IPS-18a (cell line): ENCODE data around the gene APOL6.

ENCODE experiments used
- H3K27ac ChIP-seq: one replicate; pipeline ENCODE4 v1.5.1; 2013; ENCODE audit warnings: low read length
- H3K27me3 ChIP-seq: one replicate; pipeline ENCODE4 v1.6.1; 2013; ENCODE audit warnings: mild to moderate bottlenecking, low read length; ENCODE audit not compliant: control insufficient read depth, insufficient read depth
- H3K36me3 ChIP-seq: one replicate; pipeline ENCODE4 v1.6.1; 2013; ENCODE audit warnings: low read depth, low read length; ENCODE audit not compliant: control insufficient read depth
- H3K4me1 ChIP-seq: one replicate; pipeline ENCODE4 v1.6.1; 2013; ENCODE audit warnings: low read depth, low read length; ENCODE audit not compliant: control insufficient read depth
- H3K4me3 ChIP-seq: one replicate; pipeline ENCODE4 v1.5.1; 2013; ENCODE audit warnings: low read length
- H3K9ac ChIP-seq: one replicate; pipeline ENCODE4 v1.6.1; 2013; ENCODE audit warnings: mild to moderate bottlenecking, low read length, moderate library complexity
- H3K9me3 ChIP-seq: one replicate; pipeline ENCODE4 v1.6.1; 2013; ENCODE audit warnings: low read depth, low read length; ENCODE audit not compliant: control insufficient read depth

Gene APOL6

DNA sequence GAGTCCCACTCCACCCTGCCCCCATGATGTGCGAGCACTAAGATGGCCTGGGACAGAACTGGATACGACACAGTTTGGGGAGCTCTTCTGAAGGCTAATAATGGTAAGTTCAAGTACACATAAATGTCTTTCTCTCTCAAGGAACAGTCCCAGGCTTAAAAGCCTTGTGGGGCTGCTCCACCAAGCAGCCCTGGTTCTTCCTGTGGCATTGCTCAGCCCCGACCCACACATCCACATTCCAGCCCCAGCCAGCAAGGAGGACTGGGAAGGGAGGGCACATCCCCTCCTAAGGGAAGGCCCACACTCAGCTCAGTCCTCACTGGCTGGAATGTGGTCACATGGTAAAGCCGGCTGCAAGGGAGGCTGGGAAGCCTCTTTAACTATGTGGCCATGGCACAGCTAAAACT is 17.9 kb upstream of the APOL6 start:
- Histone ChIP-seq H3K36me3 (no peaks in the 10 kb centered on the region), H3K9me3 (no peaks in the 10 kb centered on the region), H3K4me3 (no peak overlapping the region), H3K27me3 (no peaks in the 10 kb centered on the region), H3K4me1 (no peaks in the 10 kb centered on the region), H3K27ac (no peak overlapping the region), H3K9ac (no peak overlapping the region)

DNA sequence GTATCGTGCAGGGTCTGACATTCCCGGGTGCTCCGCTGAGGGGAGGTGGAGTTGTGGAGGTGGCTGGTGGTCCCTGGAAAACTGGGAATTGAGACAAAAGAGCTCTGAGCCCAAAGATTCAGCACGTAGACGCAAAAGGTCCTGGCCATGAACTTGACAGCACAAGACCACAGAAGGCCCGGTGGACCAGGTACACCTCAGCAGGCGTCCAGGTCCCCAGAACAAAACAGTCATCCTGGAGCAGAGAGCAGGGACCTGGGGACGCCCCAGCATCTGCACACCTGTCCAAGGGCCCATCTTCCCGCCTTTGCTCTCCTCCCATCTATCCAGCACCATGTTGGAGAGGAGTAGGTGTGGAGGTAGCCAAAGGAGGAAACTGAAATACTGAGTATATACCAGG is 17.4 kb upstream of the APOL6 start:
- Histone ChIP-seq H3K36me3 (no peaks in the 10 kb centered on the region), H3K9ac (no peak overlapping the region), H3K4me3 (no peak overlapping the region), H3K4me1 (no peaks in the 10 kb centered on the region), H3K9me3 (no peaks in the 10 kb centered on the region), H3K27ac (no peak overlapping the region), H3K27me3 (no peaks in the 10 kb centered on the region)

GRCh38 chr22:35631597-35631996 is 16.6 kb upstream of the APOL6 start:
- no peaks in the 10 kb centered on the region for H3K4me1 ChIP-seq

GRCh38 chr22:35632935-35633334 is 15.3 kb upstream of the APOL6 start:
- no peaks in the 10 kb centered on the region for H3K9me3 ChIP-seq
- no peaks in the 10 kb centered on the region for H3K27me3 ChIP-seq
- H3K36me3 ChIP-seq, result no peaks in the 10 kb centered on the region
- H3K4me1 ChIP-seq, result peaks cover 8% of the 10 kb centered on the region
- no peak overlapping the region for H3K27ac ChIP-seq
- no peak overlapping the region for H3K4me3 ChIP-seq
- H3K9ac ChIP-seq, result no peak overlapping the region

More at GRCh38 chr22:35631597-35631996, 16.6 kb upstream of the APOL6 start:
- no peaks in the 10 kb centered on the region for H3K36me3 ChIP-seq
- H3K4me3 ChIP-seq, result no peak overlapping the region
- H3K27me3 ChIP-seq, result no peaks in the 10 kb centered on the region
- H3K9me3 ChIP-seq, result no peaks in the 10 kb centered on the region
- no peak overlapping the region for H3K27ac ChIP-seq
- H3K9ac ChIP-seq, result no peak overlapping the region

- Histone ChIP-seq H3K4me1 (peaks cover 8% of the 10 kb centered on the region), H3K9ac (no peak overlapping the region), H3K36me3 (no peaks in the 10 kb centered on the region), H3K27me3 (no peaks in the 10 kb centered on the region), H3K27ac (no peak overlapping the region), H3K4me3 (no peak overlapping the region), H3K9me3 (no peaks in the 10 kb centered on the region)
Observed at GRCh38 chr22:35633520-35633919, 14.7 kb upstream of the APOL6 start.

- Histone ChIP-seq H3K27ac (no peak overlapping the region), H3K9ac (no peak overlapping the region), H3K36me3 (no peaks in the 10 kb centered on the region)
Observed at GRCh38 chr22:35634015-35634414, 14.2 kb upstream of the APOL6 start.

GRCh38 chr22:35634943-35635540 is 13.2 kb upstream of the APOL6 start:
- Histone ChIP-seq H3K36me3 (no peaks in the 10 kb centered on the region), H3K4me3 (no peak overlapping the region), H3K4me1 (peaks cover 8% of the 10 kb centered on the region), H3K9me3 (no peaks in the 10 kb centered on the region), H3K27ac (no peak overlapping the region), H3K9ac (no peak overlapping the region), H3K27me3 (no peaks in the 10 kb centered on the region)

More at GRCh38 chr22:35634015-35634414, 14.2 kb upstream of the APOL6 start:
- Histone ChIP-seq H3K27me3 (no peaks in the 10 kb centered on the region), H3K4me3 (no peak overlapping the region), H3K9me3 (no peaks in the 10 kb centered on the region), H3K4me1 (peaks cover 8% of the 10 kb centered on the region)

- peaks cover 12% of the 10 kb centered on the region for H3K4me1 ChIP-seq
- no peaks in the 10 kb centered on the region for H3K27me3 ChIP-seq
Observed at GRCh38 chr22:35637254-35637653, 11.0 kb upstream of the APOL6 start.

GRCh38 chr22:35638001-35638400 is 10.2 kb upstream of the APOL6 start:
- H3K9ac ChIP-seq, result no peak overlapping the region
- H3K27me3 ChIP-seq, result no peaks in the 10 kb centered on the region
- no peaks in the 10 kb centered on the region for H3K36me3 ChIP-seq
- no peak overlapping the region for H3K27ac ChIP-seq
- H3K9me3 ChIP-seq, result no peaks in the 10 kb centered on the region
- H3K4me3 ChIP-seq, result no peak overlapping the region
- peaks cover 14% of the 10 kb centered on the region for H3K4me1 ChIP-seq

More at GRCh38 chr22:35637254-35637653, 11.0 kb upstream of the APOL6 start:
- Histone ChIP-seq H3K9ac (no peak overlapping the region), H3K9me3 (no peaks in the 10 kb centered on the region), H3K36me3 (no peaks in the 10 kb centered on the region), H3K4me3 (no peak overlapping the region), H3K27ac (no peak overlapping the region)

DNA sequence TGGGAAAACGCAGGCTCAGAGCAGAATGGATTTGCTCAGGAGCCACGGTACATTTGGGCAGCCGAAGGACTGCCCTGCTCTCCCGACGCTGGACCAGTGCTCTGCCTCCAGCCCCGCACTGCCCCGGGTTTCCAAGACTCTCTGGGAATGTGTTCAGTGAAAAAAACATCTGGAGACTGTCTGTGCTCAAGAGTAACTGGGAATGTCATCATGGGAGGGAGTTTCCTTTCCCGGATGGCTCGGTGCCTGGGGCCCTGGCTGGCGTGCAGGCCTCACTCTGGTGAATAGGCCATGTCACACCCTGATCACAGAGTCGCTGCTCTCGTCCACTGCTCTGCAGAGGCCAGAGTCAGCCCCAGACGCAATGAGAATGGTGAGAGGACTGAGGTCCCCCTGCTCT is 9.8 kb upstream of the APOL6 start:
- no peak overlapping the region for H3K27ac ChIP-seq
- no peaks in the 10 kb centered on the region for H3K36me3 ChIP-seq
- H3K27me3 ChIP-seq, result no peaks in the 10 kb centered on the region
- peaks cover 18% of the 10 kb centered on the region for H3K4me1 ChIP-seq
- no peaks in the 10 kb centered on the region for H3K9me3 ChIP-seq
- H3K4me3 ChIP-seq, result no peak overlapping the region
- H3K9ac ChIP-seq, result no peak overlapping the region

DNA sequence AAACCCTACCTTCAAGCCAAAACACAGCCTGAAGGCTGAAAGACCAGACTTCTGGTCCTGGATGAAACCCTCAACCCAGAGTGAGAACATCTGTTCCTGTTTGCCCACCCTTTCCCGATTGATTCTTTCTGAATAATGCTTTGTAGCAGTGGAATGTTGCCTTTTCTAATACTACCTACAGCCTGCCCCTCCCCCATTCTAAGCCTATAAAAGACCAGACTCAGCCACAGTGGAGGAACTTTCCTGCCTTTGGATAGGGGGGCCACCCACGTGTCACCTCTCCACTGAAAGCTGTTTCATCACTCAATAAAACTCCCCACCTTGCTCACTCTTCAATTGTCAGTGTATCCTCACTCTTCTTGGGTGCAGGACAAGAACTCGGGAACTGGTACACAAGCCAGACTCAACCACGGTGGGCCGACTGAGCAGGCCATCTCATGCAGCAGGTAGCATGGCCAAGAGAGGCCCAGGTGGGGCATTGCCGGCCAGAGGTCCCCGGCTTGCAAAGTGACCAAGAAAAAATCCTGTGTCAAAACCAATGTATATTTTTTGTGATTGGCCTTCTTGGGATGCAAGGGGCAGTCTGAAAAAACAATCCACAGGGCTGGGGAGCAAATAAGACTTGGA is 6.6 kb upstream of the APOL6 start:
- H3K4me3 ChIP-seq, result no peak overlapping the region
- no peak overlapping the region for H3K9ac ChIP-seq
- peaks cover 18% of the 10 kb centered on the region for H3K4me1 ChIP-seq
- H3K27ac ChIP-seq, result no peak overlapping the region
- H3K9me3 ChIP-seq, result no peaks in the 10 kb centered on the region
- H3K27me3 ChIP-seq, result no peaks in the 10 kb centered on the region
- H3K36me3 ChIP-seq, result no peaks in the 10 kb centered on the region

DNA sequence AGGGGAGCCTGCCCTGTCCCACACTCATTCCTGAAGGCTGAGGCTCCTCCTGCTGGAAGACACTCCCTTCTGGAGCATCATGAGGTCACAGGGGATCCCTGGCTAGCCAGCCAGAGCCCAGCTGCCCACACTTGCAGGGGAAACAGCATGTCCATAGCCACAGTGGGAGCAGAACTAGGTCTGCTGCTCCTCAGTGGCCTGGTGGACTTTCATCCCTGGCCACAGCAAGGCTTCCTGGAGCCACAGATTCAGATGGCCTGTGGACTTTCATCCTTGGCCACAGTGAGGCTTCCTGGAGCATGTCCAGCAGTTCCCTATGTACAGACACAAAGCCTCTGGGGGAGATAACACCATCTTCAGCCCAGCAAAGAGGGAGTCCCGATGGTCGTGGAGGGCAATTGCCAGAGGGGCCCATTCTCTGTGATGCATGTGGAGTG is 5.9 kb upstream of the APOL6 start:
- Histone ChIP-seq H3K9me3 (no peaks in the 10 kb centered on the region), H3K4me3 (no peak overlapping the region), H3K27ac (no peak overlapping the region), H3K36me3 (no peaks in the 10 kb centered on the region), H3K9ac (no peak overlapping the region), H3K4me1 (peaks cover 13% of the 10 kb centered on the region), H3K27me3 (no peaks in the 10 kb centered on the region)
